SK-N-SH (cell line): ENCODE measurements around the gene QSOX1. TPM values are rescaled to one million over a fixed set of nuclear protein-coding genes. Genes with fewer than 3 reads are reported as not detected.

Experiments
- CTCF ChIA-PET: fragments of 300-600, 350-600 bp; formaldehyde crosslinking; extraction: SDS; loops from one replicate; lab custom pipeline; 2021; lab: Yijun Ruan, JAX
- POLR2A ChIA-PET: fragments of 350-600 bp; sonication (Branson Sonifier 250); formaldehyde crosslinking; extraction: SDS; loops from one replicate; lab custom pipeline; 2020; ENCODE audit warnings: antibody characterized with exemption, inconsistent platforms; lab: Yijun Ruan, JAX
- DNase-seq: peaks from one replicate; pipeline ENCODE4 v3.0.0; 2012
- H2AFZ ChIP-seq: fragments of 200-600 bp; sonication (generic); 2 replicates; pipeline ENCODE4 v1.8.1; 2016; ENCODE audit warnings: antibody characterized with exemption, mild to moderate bottlenecking, low read depth
- H3F3A ChIP-seq: fragments of 200-600 bp; sonication (generic); replicated peaks from 2 replicates; pipeline ENCODE3; 2016; ENCODE audit warnings: antibody characterized with exemption, mild to moderate bottlenecking; ENCODE audit not compliant: insufficient read depth
- H3K27ac ChIP-seq, 2 experiments: fragments of 200-500 bp in 1 of 2; fragments of 200-600 bp in 1 of 2; sonication (Bioruptor generic) in 1 of 2; sonication (generic), shearing (Covaris generic) in 1 of 2; 2 replicates each; pipeline versions ENCODE4 v1.5.1 to v1.6.1; 2014 to 2016; ENCODE audit warnings: low read depth in 2 of 2, inconsistent platforms in 1 of 2, low read length in 1 of 2, mild to moderate bottlenecking in 1 of 2, mixed read lengths in 1 of 2
- H3K27me3 ChIP-seq: fragments of 200-600 bp; sonication (generic), shearing (Covaris generic); 2 replicates; pipeline ENCODE4 v1.6.1; 2016; ENCODE audit warnings: mixed run types; ENCODE audit not compliant: insufficient read depth
- H3K36me3 ChIP-seq, 2 experiments: fragments of 200-500 bp in 1 of 2; fragments of 200-600 bp in 1 of 2; sonication (Bioruptor generic) in 1 of 2; sonication (generic) in 1 of 2; replicated peaks in 1 of 2; 2 replicates each; pipeline versions ENCODE3 to v1.5.1; 2014 to 2016; ENCODE audit warnings: low read length in 1 of 2, mild to moderate bottlenecking in 1 of 2; ENCODE audit not compliant: insufficient read depth in 2 of 2, control insufficient read depth in 1 of 2
- H3K4me1 ChIP-seq, 2 experiments: fragments of 200-500 bp in 1 of 2; fragments of 200-600 bp in 1 of 2; sonication (Bioruptor generic) in 1 of 2; sonication (generic), shearing (Covaris generic) in 1 of 2; 2 replicates each; pipeline versions ENCODE4 v1.5.1 to v1.6.1; 2014 to 2016; ENCODE audit warnings: low read depth in 1 of 2, low read length in 1 of 2, mixed run types in 1 of 2; ENCODE audit not compliant: insufficient read depth in 2 of 2, control insufficient read depth in 1 of 2
- H3K4me2 ChIP-seq: fragments of 200-600 bp; sonication (generic), shearing (Covaris generic); 2 replicates; pipeline ENCODE4 v1.6.1; 2017; ENCODE audit warnings: mixed run types
- H3K4me3 ChIP-seq, 2 experiments: fragments of 200-500 bp in 1 of 2; fragments of 200-600 bp in 1 of 2; sonication (Bioruptor generic) in 1 of 2; sonication (generic), shearing (Covaris generic) in 1 of 2; 2 replicates each; pipeline versions ENCODE4 v1.5.1 to v1.8.1; 2014 to 2016; ENCODE audit warnings: low read depth in 2 of 2, inconsistent platforms in 1 of 2, low read length in 1 of 2, mild to moderate bottlenecking in 1 of 2, mixed read lengths in 1 of 2, moderate library complexity in 1 of 2
- H3K79me2 ChIP-seq: fragments of 200-600 bp; sonication (generic); 2 replicates; pipeline ENCODE4 v1.8.1; 2017; ENCODE audit warnings: mild to moderate bottlenecking; ENCODE audit not compliant: insufficient read depth
- H3K9ac ChIP-seq: fragments of 200-600 bp; sonication (generic); 2 replicates; pipeline ENCODE4 v1.6.1; 2017; ENCODE audit warnings: mixed run types
- H3K9me2 ChIP-seq: fragments of 200-600 bp; sonication (generic); 2 replicates; pipeline ENCODE4 v1.6.1; 2017; ENCODE audit warnings: mixed run types
- H3K9me3 ChIP-seq: fragments of 200-600 bp; sonication (generic); 2 replicates; pipeline ENCODE4 v1.6.1; 2017; ENCODE audit warnings: mixed run types, mild to moderate bottlenecking, moderate library complexity
- H4K20me1 ChIP-seq: fragments of 200-600 bp; sonication (generic); 2 replicates; pipeline ENCODE4 v1.6.1; 2017; ENCODE audit warnings: mild to moderate bottlenecking, mixed run types; ENCODE audit not compliant: insufficient read depth
- CHD2 ChIP-seq: fragments of 150-350 bp; IDR thresholded peaks from 2 replicates; pipeline ENCODE4 v1.6.1; 2018; ENCODE audit warnings: low read length; ENCODE audit not compliant: partially characterized antibody
- GABPA ChIP-seq: IDR thresholded peaks from 2 replicates; pipeline ENCODE4 v1.4.0; 2012; ENCODE audit warnings: low read depth, mild to moderate bottlenecking
- GATA2 ChIP-seq: sonication (generic); formaldehyde crosslinking; IDR thresholded peaks from 2 replicates; pipeline ENCODE4 v1.5.0; 2020; ENCODE audit warnings: mild to moderate bottlenecking, missing genetic modification reagents
- JUND ChIP-seq: IDR thresholded peaks from 2 replicates; pipeline ENCODE4 v1.4.0; 2012
- MAX ChIP-seq: IDR thresholded peaks from 2 replicates; pipeline ENCODE4 v1.4.0; 2012; ENCODE audit warnings: low read depth
- MEF2A ChIP-seq: IDR thresholded peaks from 2 replicates; pipeline ENCODE4 v1.4.0; 2012; ENCODE audit warnings: low read depth, borderline replicate concordance
- PBX3 ChIP-seq: IDR thresholded peaks from 2 replicates; pipeline ENCODE4; 2012
- POLR2AphosphoS5 ChIP-seq: IDR thresholded peaks from 2 replicates; pipeline ENCODE4 v1.6.1; 2012; ENCODE audit warnings: low read depth, low read length
- RAD21 ChIP-seq: IDR thresholded peaks from 2 replicates; pipeline ENCODE4 v1.6.1; 2012; ENCODE audit warnings: mild to moderate bottlenecking, low read length
- USF1 ChIP-seq: IDR thresholded peaks from 2 replicates; pipeline ENCODE4 v1.4.0; 2012; ENCODE audit warnings: low read depth, borderline replicate concordance
- WGBS: methylation state at CpG from one replicate; pipeline ENCODE4 v1.1.6; 2017; ENCODE audit warnings: low lambda C conversion rate; 5-methylcytosine and 5-hydroxymethylcytosine counted together
- polyA plus RNA-seq, 3 experiments: library from polyadenylated mRNA; depleted of rRNA; stranded (reverse); fragments of >200 nt; gene quantifications; 2 replicates each; pipeline ENCODE4 v1.2.3, GENCODE V29; 2012

Gene QSOX1
- polyA plus RNA-seq, 1 of the 3 experiments (the other 2 are of a cell fraction) = 359 TPM

GRCh38 chr1:180235077-180235501 is 80.4 kb downstream of the QSOX1 start (continued):
- TF ChIP-seq GABPA (no peak), CHD2 (no peak), RAD21 (no peak), JUND (no peak), GATA2 (no peak), MEF2A (no peak), PBX3 (no peak)

- H3K4me1 ChIP-seq = peaks cover 0 to 12% of the 10 kb centered on the region in 2 experiments; a peak in 1 of 4 replicates
- H3K9me3 ChIP-seq = no peaks in the 10 kb centered on the region
- ChIA-PET POLR2A (no interaction called here), CTCF (interaction anchor here (0.8 to 2.8 kb wide), 5 partner anchors 17 to 247 kb away, joined by 3 to 13 read pairs (median 6); no protein-coding TSS in a partner anchor)
- no peaks in the 10 kb centered on the region for H3K9me2 ChIP-seq
- 30% methylated on average over 37 of the region's 49 CpGs for WGBS
- no peaks in the 10 kb centered on the region for H3K79me2 ChIP-seq
- no peaks in the 10 kb centered on the region for H4K20me1 ChIP-seq
- no peak for DNase-seq
- H3K4me3 ChIP-seq = peak overlapping the region in 1 of 2 experiments; percentile 1; a peak in 1 of 4 replicates
- H3K4me2 ChIP-seq = peak overlapping the region; percentile 50; the same call in 1 of the 2 replicates
- H3F3A ChIP-seq = no peaks in the 10 kb centered on the region
- no peak overlapping the region for H3K27ac ChIP-seq
- H3K9ac ChIP-seq = no peak overlapping the region
- no peaks in the 10 kb centered on the region for H3K36me3 ChIP-seq
- no peak overlapping the region for H2AFZ ChIP-seq
- TF ChIP-seq USF1 (no peak), MAX (no peak), PBX3 (no peak), POLR2AphosphoS5 (no peak)
- H3K27me3 ChIP-seq = peaks cover 97% of the 10 kb centered on the region
These were observed 81.0 kb downstream of the QSOX1 start for GRCh38 chr1:180235502-180236239.
